Measurements from ENCODE around the gene ERV3-1.
"Not testable (repeated sequence)": the region's sequence is repeated elsewhere in the genome, so short reads cannot be mapped to it uniquely, and the experiment has no call there.

ERV3-1 gene

GRCh38 chr7:64944667-64945502, 61.6 kb downstream of the ERV3-1 start:
- DNase-seq (ENCODE audit: low read depth, low spot score), result not testable (repeated sequence)

Data from iPS DF 19.7 (cell line).